IMR-90 (cell line): Measurements from ENCODE around the gene METTL27.

ENCODE experiments used
- BHLHE40 ChIP-seq: fragments of 150-350 bp; IDR thresholded peaks from 2 replicates; pipeline ENCODE4 v1.6.1; 2016; ENCODE audit warnings: mild to moderate bottlenecking, low read depth, low read length
- CEBPB ChIP-seq: IDR thresholded peaks from 2 replicates; pipeline ENCODE4 v1.6.1; 2012; ENCODE audit warnings: low read depth, low read length, improper control_type of control experiment
- CHD1 ChIP-seq: IDR thresholded peaks from 2 replicates; pipeline ENCODE4 v1.6.1; 2012; ENCODE audit warnings: low read depth, low read length, improper control_type of control experiment
- CTCF ChIP-seq: conservative IDR thresholded peaks from 2 replicates; pipeline ENCODE4 v1.5.1; 2012; ENCODE audit warnings: mild to moderate bottlenecking, low read depth, low read length, improper control_type of control experiment
- FOS ChIP-seq: fragments of 150-350 bp; IDR thresholded peaks from 2 replicates; pipeline ENCODE4 v1.6.1; 2016; ENCODE audit warnings: low read depth, low read length
- MAFK ChIP-seq: IDR thresholded peaks from 2 replicates; pipeline ENCODE4 v1.6.1; 2012; ENCODE audit warnings: low read depth, low read length, improper control_type of control experiment
- MAZ ChIP-seq: IDR thresholded peaks from 2 replicates; pipeline ENCODE4 v1.6.1; 2012; ENCODE audit warnings: low read depth, mild to moderate bottlenecking, low read length, improper control_type of control experiment, moderate library complexity, borderline replicate concordance
- MXI1 ChIP-seq: IDR thresholded peaks from 2 replicates; pipeline ENCODE4 v1.6.1; 2012; ENCODE audit warnings: low read depth, mild to moderate bottlenecking, low read length, moderate library complexity, borderline replicate concordance
- NFE2L2 ChIP-seq: fragments of 150-350 bp; IDR thresholded peaks from 2 replicates; pipeline ENCODE4 v1.6.1; 2016; ENCODE audit warnings: low read depth, mild to moderate bottlenecking, low read length
- POLR2A ChIP-seq: IDR thresholded peaks from 2 replicates; pipeline ENCODE4 v1.6.1; 2012; ENCODE audit warnings: mild to moderate bottlenecking, low read depth, low read length
- RAD21 ChIP-seq: IDR thresholded peaks from 2 replicates; pipeline ENCODE4 v1.6.1; 2012; ENCODE audit warnings: low read length, improper control_type of control experiment
- RFX5 ChIP-seq: IDR thresholded peaks from 2 replicates; pipeline ENCODE4 v1.8.0; 2012; ENCODE audit warnings: low read depth, mild to moderate bottlenecking, low read length, moderate library complexity
- USF2 ChIP-seq: fragments of 150-350 bp; IDR thresholded peaks from 2 replicates; pipeline ENCODE4 v1.6.1; 2017; ENCODE audit warnings: mild to moderate bottlenecking, antibody characterized with exemption, low read length, low read depth

- no peak for TF ChIP-seq CTCF
- no peak for TF ChIP-seq FOS
- no peak for TF ChIP-seq POLR2A
- no peak for TF ChIP-seq CEBPB
- TF ChIP-seq MXI1 = no peak
- TF ChIP-seq CHD1 = no peak
- TF ChIP-seq MAZ = no peak
- TF ChIP-seq MAFK = no peak
- TF ChIP-seq RAD21 = no peak
- TF ChIP-seq NFE2L2 = no peak
- TF ChIP-seq USF2 = no peak
- no peak for TF ChIP-seq BHLHE40
- TF ChIP-seq RFX5 = no peak
Observed at GRCh38 chr7:73844131-73844547, 1.8 kb upstream of the METTL27 start.
